Calu3 (cell line): ENCODE measurements around the gene HS3ST4. TPM values are rescaled to one million over a fixed set of nuclear protein-coding genes. Genes with fewer than 3 reads are reported as not detected.

Experiments used
- BruUV-seq: library from RNA; stranded (reverse); fragments of 400-500 nt; replicated peaks from 2 replicates; lab custom pipeline; 2021; lab: Mats Ljungman, UMichigan
- CTCF ChIA-PET: fragments of 300-600 bp; sonication (Branson Sonifier 250); formaldehyde crosslinking; loops from one replicate; lab custom pipeline; 2022; ENCODE audit warnings: antibody characterized with exemption; lab: Charles Lee
- DNase-seq: peaks from one replicate; pipeline ENCODE4 v3.0.0; 2022
- H3K27ac Mint-ChIP-seq: one replicate; pipeline ENCODE4 v1.8.0; 2022; ENCODE audit warnings: mixed read lengths; ENCODE audit not compliant: unreplicated experiment
- H3K27me3 Mint-ChIP-seq: one replicate; pipeline ENCODE4 v1.8.0; 2022; ENCODE audit warnings: mixed read lengths; ENCODE audit not compliant: unreplicated experiment
- H3K36me3 Mint-ChIP-seq: one replicate; pipeline ENCODE4 v1.8.0; 2022; ENCODE audit warnings: mild to moderate bottlenecking, moderate library complexity, mixed read lengths; ENCODE audit not compliant: insufficient read depth, unreplicated experiment
- H3K4me1 Mint-ChIP-seq: one replicate; pipeline ENCODE4 v1.8.0; 2022; ENCODE audit warnings: mild to moderate bottlenecking, low read depth, mixed read lengths; ENCODE audit not compliant: unreplicated experiment
- H3K4me3 Mint-ChIP-seq: one replicate; pipeline ENCODE4 v1.8.0; 2022; ENCODE audit warnings: mild to moderate bottlenecking, low read depth, moderate library complexity, mixed read lengths; ENCODE audit not compliant: unreplicated experiment
- H3K9me3 Mint-ChIP-seq: one replicate; pipeline ENCODE4 v1.8.0; 2022; ENCODE audit warnings: low read depth, mixed read lengths; ENCODE audit not compliant: unreplicated experiment
- intact Hi-C: fragments of 100-400 bp; cut with micrococcal nuclease; formaldehyde crosslinking; loops from one replicate; pipeline ENCODE4 v1.10.0; 2022; ENCODE audit not compliant: unreplicated experiment
- total RNA-seq: library from RNA; stranded (reverse); gene quantifications from 2 replicates; pipeline ENCODE4 v1.2.3, GENCODE V29; 2022
- TF ChIP-seq, protein P1 (sequence below): fragments of 200-600 bp; IDR thresholded peaks from one replicate; pipeline ENCODE4 v1.8.0; 2022; ENCODE audit warnings: antibody characterized with exemption; ENCODE audit not compliant: unreplicated experiment

HS3ST4 gene
- total RNA-seq, 1 experiment from 2014 or later, result not detected

DNA sequence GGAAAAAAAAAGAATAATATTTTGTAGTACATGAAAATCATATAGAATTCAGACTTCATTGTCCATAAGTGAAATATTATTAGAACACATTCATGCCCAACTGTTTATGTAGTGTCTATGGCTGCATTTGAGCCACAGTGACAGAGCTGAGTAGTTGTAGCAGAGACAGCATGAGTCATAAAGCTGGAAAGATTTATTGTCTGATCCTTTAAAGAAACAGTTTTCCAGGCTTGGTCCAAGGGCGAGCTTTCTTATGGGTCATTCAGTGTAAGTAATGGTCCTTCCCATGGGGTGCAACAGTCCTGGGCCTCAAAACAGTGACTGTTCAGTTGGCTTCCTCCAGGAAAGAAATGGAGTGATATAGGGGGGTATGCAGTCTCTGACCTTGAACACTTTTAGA lies 260.2 kb downstream of the HS3ST4 start:
- Mint-ChIP-seq H3K36me3 (no peaks in the 10 kb centered on the region), H3K4me1 (no peaks in the 10 kb centered on the region), H3K27me3 (no peaks in the 10 kb centered on the region), H3K4me3 (no peak overlapping the region), H3K9me3 (peaks cover 12% of the 10 kb centered on the region), H3K27ac (no peak overlapping the region)
- no peak for DNase-seq
- TF ChIP-seq, protein P1, sequence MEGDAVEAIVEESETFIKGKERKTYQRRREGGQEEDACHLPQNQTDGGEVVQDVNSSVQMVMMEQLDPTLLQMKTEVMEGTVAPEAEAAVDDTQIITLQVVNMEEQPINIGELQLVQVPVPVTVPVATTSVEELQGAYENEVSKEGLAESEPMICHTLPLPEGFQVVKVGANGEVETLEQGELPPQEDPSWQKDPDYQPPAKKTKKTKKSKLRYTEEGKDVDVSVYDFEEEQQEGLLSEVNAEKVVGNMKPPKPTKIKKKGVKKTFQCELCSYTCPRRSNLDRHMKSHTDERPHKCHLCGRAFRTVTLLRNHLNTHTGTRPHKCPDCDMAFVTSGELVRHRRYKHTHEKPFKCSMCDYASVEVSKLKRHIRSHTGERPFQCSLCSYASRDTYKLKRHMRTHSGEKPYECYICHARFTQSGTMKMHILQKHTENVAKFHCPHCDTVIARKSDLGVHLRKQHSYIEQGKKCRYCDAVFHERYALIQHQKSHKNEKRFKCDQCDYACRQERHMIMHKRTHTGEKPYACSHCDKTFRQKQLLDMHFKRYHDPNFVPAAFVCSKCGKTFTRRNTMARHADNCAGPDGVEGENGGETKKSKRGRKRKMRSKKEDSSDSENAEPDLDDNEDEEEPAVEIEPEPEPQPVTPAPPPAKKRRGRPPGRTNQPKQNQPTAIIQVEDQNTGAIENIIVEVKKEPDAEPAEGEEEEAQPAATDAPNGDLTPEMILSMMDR, result no peak
- no TSS peak for BruUV-seq
- CTCF ChIA-PET, result no interaction called here
- intact Hi-C loops, result no loop called here

DNA sequence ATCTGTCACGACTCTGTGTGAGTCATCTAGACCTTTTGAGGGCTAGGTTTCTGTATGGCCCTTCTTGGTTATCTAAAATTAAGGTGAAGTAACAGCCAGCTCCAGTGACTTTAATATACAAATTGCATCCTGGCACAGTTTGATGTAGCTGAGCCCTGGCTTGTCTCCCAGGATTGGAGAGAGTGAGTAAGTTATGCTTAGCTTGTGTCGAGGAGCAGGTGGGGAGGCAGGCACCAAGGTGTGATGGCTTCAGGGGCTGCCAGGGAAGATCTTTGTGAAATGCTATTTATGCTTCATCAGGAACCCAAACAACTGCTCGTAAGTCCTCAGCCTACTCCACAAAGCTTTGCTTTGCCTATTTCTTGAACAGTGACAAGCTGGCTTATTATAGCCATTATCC lies 261.2 kb downstream of the HS3ST4 start:
- intact Hi-C loops, result no loop called here
- no peak overlapping the region for H3K27ac Mint-ChIP-seq
- no peak for DNase-seq
- no peaks in the 10 kb centered on the region for H3K4me1 Mint-ChIP-seq
- no peak overlapping the region for H3K4me3 Mint-ChIP-seq
- CTCF ChIA-PET, result no interaction called here
- H3K9me3 Mint-ChIP-seq, result peaks cover 14% of the 10 kb centered on the region
- no TSS peak for BruUV-seq
- no peaks in the 10 kb centered on the region for H3K27me3 Mint-ChIP-seq
- no peaks in the 10 kb centered on the region for H3K36me3 Mint-ChIP-seq
- TF ChIP-seq, protein P1, result no peak

DNA sequence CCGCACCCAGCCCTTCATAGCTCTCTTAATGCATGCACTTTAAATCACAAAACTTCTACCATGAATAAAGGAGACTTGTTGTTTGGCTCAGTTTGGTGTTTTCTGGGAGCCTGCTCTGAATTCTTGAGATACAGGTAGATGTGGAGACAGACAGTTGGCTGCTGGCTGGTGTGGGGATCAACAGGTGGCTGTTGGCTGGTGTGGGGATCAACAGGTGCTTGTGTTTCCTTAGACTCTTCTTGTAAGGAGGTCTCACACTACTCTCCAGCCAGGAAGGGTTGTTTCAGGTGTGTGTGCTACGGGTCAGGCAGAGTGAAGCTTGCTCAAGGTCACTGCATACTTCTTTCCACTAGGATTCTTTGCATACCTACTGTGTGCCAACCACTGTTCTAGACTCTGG lies 265.9 kb downstream of the HS3ST4 start:
- no TSS peak for BruUV-seq
- intact Hi-C loops, result no loop called here
- CTCF ChIA-PET, result no interaction called here

DNA sequence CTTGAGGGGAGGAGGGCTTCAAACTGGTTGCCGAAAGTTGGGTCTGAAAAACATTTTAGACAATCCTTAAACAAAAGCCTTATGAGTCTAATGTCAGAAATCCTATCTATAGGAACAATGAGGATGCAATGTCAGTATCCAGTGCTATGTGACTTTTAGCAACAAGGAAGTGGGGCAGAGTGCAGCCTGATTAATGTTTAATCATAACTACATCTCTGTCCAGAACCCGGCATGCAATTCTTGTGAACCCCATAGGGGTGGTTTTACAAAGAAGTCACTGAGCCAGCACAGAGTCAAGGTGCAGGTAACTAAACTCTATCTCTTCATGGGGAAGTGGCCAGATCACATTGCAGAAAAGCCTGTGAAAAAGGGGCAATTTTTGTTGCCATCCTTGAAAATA lies 267.5 kb downstream of the HS3ST4 start:
- H3K9me3 Mint-ChIP-seq, result peaks cover 17% of the 10 kb centered on the region

More for the DNA sequence above, 265.9 kb downstream of the HS3ST4 start:
- no peaks in the 10 kb centered on the region for H3K36me3 Mint-ChIP-seq
- H3K27ac Mint-ChIP-seq, result no peak overlapping the region
- no peaks in the 10 kb centered on the region for H3K27me3 Mint-ChIP-seq
- no peak for DNase-seq
- H3K4me1 Mint-ChIP-seq, result no peaks in the 10 kb centered on the region
- TF ChIP-seq, protein P1, result no peak
- H3K4me3 Mint-ChIP-seq, result no peak overlapping the region
- peaks cover 20% of the 10 kb centered on the region for H3K9me3 Mint-ChIP-seq

More for the DNA sequence above, 267.5 kb downstream of the HS3ST4 start:
- Mint-ChIP-seq H3K4me3 (no peak overlapping the region), H3K36me3 (no peaks in the 10 kb centered on the region), H3K27ac (no peak overlapping the region), H3K4me1 (no peaks in the 10 kb centered on the region), H3K27me3 (no peaks in the 10 kb centered on the region)
- BruUV-seq, result no TSS peak
- no peak for DNase-seq
- CTCF ChIA-PET, result no interaction called here
- TF ChIP-seq, protein P1, result no peak
- intact Hi-C loops, result no loop called here
